ENCODE measurements around the gene DEFB132. TPM values are rescaled to one million over a fixed set of nuclear protein-coding genes. Genes with fewer than 3 reads are reported as not detected.

DEFB132 gene
- total and polyA plus RNA-seq, 2 donors (not counting 3 experiments of a cell fraction or from before 2014, with no cell fraction given), result not detected

- intact Hi-C loops (cut with micrococcal nuclease), result no loop called here
- ChIA-PET CTCF (interaction anchor here (6.2 kb wide), 1 partner anchor 29 kb away, joined by 39 read pairs; the partner anchor contains the start of gene SOX12), POLR2A (no interaction called here)
- FAIRE-seq, result no peak
- Histone ChIP-seq H3K4me3 (replicated peaks in 1 of 3; ENCODE audit: insufficient read depth in 1 of 3, low read depth in 1 of 3, low read length in 3 of 3) (no peak overlapping the region), H4K20me1 (replicated peaks; ENCODE audit: control insufficient read depth, extremely low read depth, insufficient read depth, low read length) (peaks cover 5% of the 10 kb centered on the region), H3K9ac (replicated peaks; ENCODE audit: extremely low read depth, insufficient read depth, low read length) (no peak overlapping the region), H3K27me3 (ENCODE audit: control insufficient read depth in 2 of 2, insufficient read depth in 2 of 2, low read length in 2 of 2) (no peaks in the 10 kb centered on the region), H3K4me2 (ENCODE audit: insufficient read depth, low read length) (no peak overlapping the region), H3K4me1 (ENCODE audit: control insufficient read depth, extremely low read depth, insufficient read depth, low read length) (peaks cover 40% of the 10 kb centered on the region), H2AFZ (ENCODE audit: low read depth, low read length) (no peak overlapping the region), H3K9me1 (replicated peaks; ENCODE audit: control insufficient read depth, extremely low read depth, insufficient read depth, low read length) (no peaks in the 10 kb centered on the region), H3K79me2 (ENCODE audit: control insufficient read depth, insufficient read depth, low read length) (peaks cover 36% of the 10 kb centered on the region), H3K27ac (ENCODE audit: insufficient read depth, low read depth, low read length) (no peak overlapping the region), H3K9me3 (replicated peaks; ENCODE audit: control insufficient read depth, insufficient read depth, low read length) (no peaks in the 10 kb centered on the region), H3K36me3 (ENCODE audit: control insufficient read depth in 2 of 2, extremely low read depth in 1 of 2, insufficient read depth in 2 of 2, low read length in 2 of 2) (no peaks in the 10 kb centered on the region)
- BruUV-seq (replicated peaks), result no TSS peak
- dilution Hi-C loops (cut with MboI; ENCODE audit: extremely low pct_ligation_motif_present, low sequenced_read_pairs), result no loop called here
- no peak for DNase-seq (ENCODE audit: low read depth, low spot score)
- TF ChIP-seq POLR2A (IDR thresholded peaks at IDR 0.05; ENCODE audit: low read depth, low read length), result no peak
- no peak for TF ChIP-seq GATA2 (IDR thresholded peaks at IDR 0.05; ENCODE audit: insufficient read depth, insufficient read length, low read depth, low read length)
- no peak for TF ChIP-seq FOS (IDR thresholded peaks at IDR 0.05; ENCODE audit: borderline replicate concordance, insufficient read depth, low read length)
- TF ChIP-seq EZH2 (IDR thresholded peaks at IDR 0.05; ENCODE audit: borderline replicate concordance, low read depth, low read length, severe bottlenecking), result no peak
- TF ChIP-seq CTCF (IDR thresholded peaks at IDR 0.05; ENCODE audit: extremely low read depth in 1 of 2, insufficient read depth in 1 of 2, low read depth in 1 of 2, low read length in 2 of 2), result no peak
- no peak for TF ChIP-seq POLR2AphosphoS5 (IDR thresholded peaks at IDR 0.05; ENCODE audit: insufficient read depth, low read depth, low read length)
- no peak for TF ChIP-seq MYC (IDR thresholded peaks at IDR 0.05; ENCODE audit: low read depth, low read length)
- no peak for TF ChIP-seq MAX (IDR thresholded peaks at IDR 0.05; ENCODE audit: insufficient read depth, insufficient read length)
- no peak for TF ChIP-seq JUN (IDR thresholded peaks at IDR 0.05; ENCODE audit: borderline replicate concordance, insufficient read depth, insufficient read length, low read depth)
These were observed 38.3 kb downstream of the DEFB132 start for GRCh38 chr20:295804-296203.

Measured in endothelial cell of umbilical vein (primary cell).